A549 (cell line): ENCODE data around the gene TMEM223. TPM values are rescaled to one million over a fixed set of nuclear protein-coding genes. Genes with fewer than 3 reads are reported as not detected.

ENCODE experiments used
- CBX8 ChIP-seq: fragments of 200-600 bp; sonication (generic); IDR thresholded peaks from 2 replicates; pipeline ENCODE4 v1.6.1; 2016
- CEBPB ChIP-seq, 2 experiments: fragments of >200 bp in 1 of 2; sonication (Bioruptor Twin) in 1 of 2; formaldehyde crosslinking in 1 of 2; IDR thresholded peaks; 2 replicates each; pipeline ENCODE4 v1.6.1; 2012 to 2016
- FOSB ChIP-seq: fragments of 250-450 bp; sonication (Bioruptor Pico); IDR thresholded peaks from 2 replicates; pipeline ENCODE4 v1.5.0; 2020; ENCODE audit warnings: mild to moderate bottlenecking, moderate library complexity
- FOSL2 ChIP-seq, 2 experiments: fragments of 450-650 bp in 1 of 2; fragments of >200 bp in 1 of 2; sonication (Bioruptor Twin) in 1 of 2; formaldehyde crosslinking; IDR thresholded peaks; 2 replicates each; pipeline versions ENCODE4 v1.5.0 to v1.6.1; 2016 to 2020; ENCODE audit warnings: mild to moderate bottlenecking in 1 of 2, moderate library complexity in 1 of 2
- HDAC2 ChIP-seq: fragments of 200-600 bp; sonication (generic); IDR thresholded peaks from 2 replicates; pipeline ENCODE4 v1.6.1; 2016
- HOXA7 ChIP-seq: fragments of 250-450 bp; sonication (Bioruptor Pico); IDR thresholded peaks from 2 replicates; pipeline ENCODE4 v1.5.0; 2020; ENCODE audit warnings: mild to moderate bottlenecking, moderate library complexity
- HOXB13 ChIP-seq: fragments of 250-450 bp; sonication (Bioruptor Pico); IDR thresholded peaks from 2 replicates; pipeline ENCODE4 v1.5.0; 2020; ENCODE audit warnings: low read depth, mild to moderate bottlenecking, moderate library complexity
- HOXB5 ChIP-seq: fragments of 250-450 bp; sonication (Bioruptor Pico); IDR thresholded peaks from 2 replicates; pipeline ENCODE4 v1.5.0; 2020; ENCODE audit warnings: mild to moderate bottlenecking, moderate library complexity
- JUN ChIP-seq, 2 experiments: fragments of >200 bp; sonication (Bioruptor Twin); formaldehyde crosslinking; IDR thresholded peaks; 2 replicates in 1 of 2; 3 replicates in 1 of 2; pipeline ENCODE4 v1.6.1; 2016 to 2017
- MAFK ChIP-seq: fragments of 450-650 bp; IDR thresholded peaks from 2 replicates; pipeline ENCODE4 v1.6.1; 2014; ENCODE audit not compliant: partially characterized antibody
- MAX ChIP-seq: IDR thresholded peaks from 2 replicates; pipeline ENCODE4 v1.6.1; 2012
- MAZ ChIP-seq: fragments of 150-350 bp; IDR thresholded peaks from 2 replicates; pipeline ENCODE4 v1.6.1; 2014; ENCODE audit warnings: antibody characterized with exemption, low read depth, low read length, borderline replicate concordance
- NFE2L2 ChIP-seq: fragments of 150-350 bp; conservative IDR thresholded peaks from 2 replicates; pipeline ENCODE4 v1.6.1; 2014; ENCODE audit warnings: low read length
- NPAS2 ChIP-seq: fragments of 250-450 bp; sonication (Bioruptor Pico); IDR thresholded peaks from 2 replicates; pipeline ENCODE4 v1.8.0; 2022; ENCODE audit warnings: mild to moderate bottlenecking, moderate library complexity, borderline replicate concordance
- PHF8 ChIP-seq: fragments of 200-600 bp; sonication (generic); IDR thresholded peaks from 2 replicates; pipeline ENCODE4 v1.6.1; 2016; ENCODE audit warnings: low read depth, mild to moderate bottlenecking, antibody characterized with exemption, moderate library complexity, borderline replicate concordance
- RAD21 ChIP-seq, 2 experiments: fragments of >200 bp in 1 of 2; sonication (Bioruptor Twin) in 1 of 2; formaldehyde crosslinking in 1 of 2; IDR thresholded peaks in 1 of 2; conservative IDR thresholded peaks in 1 of 2; 2 replicates in 1 of 2; 3 replicates in 1 of 2; pipeline ENCODE4 v1.6.1; 2012 to 2018; ENCODE audit warnings: inconsistent platforms in 1 of 2
- RCOR1 ChIP-seq: fragments of 150-350 bp; IDR thresholded peaks from 2 replicates; pipeline ENCODE4 v1.6.1; 2014; ENCODE audit warnings: antibody characterized with exemption, low read length, low read depth
- REST ChIP-seq: fragments of 200-600 bp; sonication (generic); IDR thresholded peaks from 2 replicates; pipeline ENCODE4 v1.6.1; 2016; ENCODE audit warnings: antibody characterized with exemption, mild to moderate bottlenecking, moderate library complexity
- SREBF2 ChIP-seq: fragments of 450-650 bp; IDR thresholded peaks from 2 replicates; pipeline ENCODE4 v1.6.1; 2014; ENCODE audit warnings: mild to moderate bottlenecking, moderate library complexity
- TFCP2L1 ChIP-seq: fragments of 250-450 bp; sonication (Bioruptor Pico); IDR thresholded peaks from 2 replicates; pipeline ENCODE4 v1.5.0; 2021; ENCODE audit warnings: mild to moderate bottlenecking
- TP53 ChIP-seq: fragments of 250-450 bp; sonication (Bioruptor Pico); IDR thresholded peaks from 2 replicates; pipeline ENCODE4 v1.5.0; 2021; ENCODE audit warnings: mild to moderate bottlenecking, moderate library complexity
- ZFP36 ChIP-seq: fragments of 450-650 bp; IDR thresholded peaks from 2 replicates; pipeline ENCODE4 v1.6.1; 2014; ENCODE audit warnings: borderline replicate concordance; ENCODE audit not compliant: partially characterized antibody
- ZNF302 ChIP-seq: fragments of 250-450 bp; sonication (Bioruptor Pico); IDR thresholded peaks from 2 replicates; pipeline ENCODE4 v1.9.0; 2021; ENCODE audit warnings: inconsistent platforms, mild to moderate bottlenecking, moderate library complexity
- polyA plus RNA-seq, 4 experiments: library from polyadenylated mRNA; depleted of rRNA in 3 of 4; stranded (reverse); fragments of >200 nt; fragmentation: RNase III in 1 of 4; extraction: RNeasy Plus Mini Kit Qiagen cat#74134 plus additional on column Dnase treatment in 1 of 4; gene quantifications; 2 replicates in 3 of 4; 3 replicates in 1 of 4; pipeline ENCODE4 v1.2.3, GENCODE V29; 2011 to 2017
- TF ChIP-seq, protein P1 (sequence below): IDR thresholded peaks from 2 replicates; pipeline ENCODE4 v1.6.1; 2012; ENCODE audit warnings: low read depth, borderline replicate concordance
- TF ChIP-seq, protein P2 (sequence below): fragments of 250-450 bp; sonication (Bioruptor Pico); IDR thresholded peaks from 2 replicates; pipeline ENCODE4 v1.5.0; 2021; ENCODE audit warnings: mild to moderate bottlenecking, moderate library complexity, borderline replicate concordance
- TF ChIP-seq, protein P3 (sequence below): fragments of >200 bp; sonication (Bioruptor Twin); formaldehyde crosslinking; IDR thresholded peaks from 2 replicates; pipeline ENCODE4 v1.6.1; 2016

TMEM223 gene
- polyA plus RNA-seq, 2 of the 4 experiments (the other 2 are of a cell fraction) = 23.5 to 26.5 TPM

GRCh38 chr11:62771144-62772021 lies 20.4 kb downstream of the TMEM223 start, which contains the start of gene TAF6L (continued):
- TF ChIP-seq, protein P1, sequence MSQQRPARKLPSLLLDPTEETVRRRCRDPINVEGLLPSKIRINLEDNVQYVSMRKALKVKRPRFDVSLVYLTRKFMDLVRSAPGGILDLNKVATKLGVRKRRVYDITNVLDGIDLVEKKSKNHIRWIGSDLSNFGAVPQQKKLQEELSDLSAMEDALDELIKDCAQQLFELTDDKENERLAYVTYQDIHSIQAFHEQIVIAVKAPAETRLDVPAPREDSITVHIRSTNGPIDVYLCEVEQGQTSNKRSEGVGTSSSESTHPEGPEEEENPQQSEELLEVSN = peak; percentile 61; the same call in 1 of the 2 replicates
- 0 out of 2 replicates have a peak, but pooled peaks have one; percentile 48 for TF ChIP-seq PHF8
- TF ChIP-seq REST = no peak
- no peak for TF ChIP-seq HOXA7
- no peak for TF ChIP-seq FOSL2 (IDR thresholded peaks at IDR 0.05)
- TF ChIP-seq FOSL2 (CRISPR knock-in tag; IDR thresholded peaks at IDR 0.05) = no peak
- no peak for TF ChIP-seq HOXB13 (CRISPR knock-in tag)
- no peak for TF ChIP-seq NPAS2
- peak; percentile 94 for TF ChIP-seq MAZ
- TF ChIP-seq TFCP2L1 = no peak
- TF ChIP-seq RCOR1 = 0 out of 2 replicates have a peak, but pooled peaks have one; percentile 78
- no peak for TF ChIP-seq MAFK
- TF ChIP-seq FOSB = no peak
- TF ChIP-seq ZNF302 (CRISPR knock-in tag) = no peak
- peak; percentile 52 to 76; a peak in 4 of 5 replicates for TF ChIP-seq JUN (IDR thresholded peaks at IDR 0.05)
- TF ChIP-seq CBX8 = no peak
- no peak for TF ChIP-seq CEBPB (IDR thresholded peaks at IDR 0.05)
- peak; percentile 3; the same call in 1 of the 2 replicates for TF ChIP-seq TP53 (CRISPR knock-in tag)
- TF ChIP-seq NFE2L2 = no peak
- TF ChIP-seq HOXB5 (CRISPR knock-in tag) = no peak
- TF ChIP-seq SREBF2 = no peak
- TF ChIP-seq ZFP36 = no peak
- no peak for TF ChIP-seq RAD21 (conservative IDR thresholded peaks at IDR 0.05 in 1 of 2, IDR thresholded peaks at IDR 0.05 in 1 of 2)
- TF ChIP-seq MAX = peak; percentile 79
- TF ChIP-seq, protein P2, sequence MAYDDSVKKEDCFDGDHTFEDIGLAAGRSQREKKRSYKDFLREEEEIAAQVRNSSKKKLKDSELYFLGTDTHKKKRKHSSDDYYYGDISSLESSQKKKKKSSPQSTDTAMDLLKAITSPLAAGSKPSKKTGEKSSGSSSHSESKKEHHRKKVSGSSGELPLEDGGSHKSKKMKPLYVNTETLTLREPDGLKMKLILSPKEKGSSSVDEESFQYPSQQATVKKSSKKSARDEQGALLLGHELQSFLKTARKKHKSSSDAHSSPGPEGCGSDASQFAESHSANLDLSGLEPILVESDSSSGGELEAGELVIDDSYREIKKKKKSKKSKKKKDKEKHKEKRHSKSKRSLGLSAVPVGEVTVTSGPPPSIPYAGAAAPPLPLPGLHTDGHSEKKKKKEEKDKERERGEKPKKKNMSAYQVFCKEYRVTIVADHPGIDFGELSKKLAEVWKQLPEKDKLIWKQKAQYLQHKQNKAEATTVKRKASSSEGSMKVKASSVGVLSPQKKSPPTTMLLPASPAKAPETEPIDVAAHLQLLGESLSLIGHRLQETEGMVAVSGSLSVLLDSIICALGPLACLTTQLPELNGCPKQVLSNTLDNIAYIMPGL (CRISPR knock-in tag) = no peak
- peak; percentile 87 for TF ChIP-seq HDAC2
- TF ChIP-seq, protein P3, sequence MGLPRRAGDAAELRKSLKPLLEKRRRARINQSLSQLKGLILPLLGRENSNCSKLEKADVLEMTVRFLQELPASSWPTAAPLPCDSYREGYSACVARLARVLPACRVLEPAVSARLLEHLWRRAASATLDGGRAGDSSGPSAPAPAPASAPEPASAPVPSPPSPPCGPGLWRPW = no peak
- TF ChIP-seq, all 56 proteins: peak for 15
